ENCODE measurements around the gene CASD1.
A peak's percentile ranks its signal among the peaks of the same experiment; 100 is the strongest.

Gene CASD1

DNA sequence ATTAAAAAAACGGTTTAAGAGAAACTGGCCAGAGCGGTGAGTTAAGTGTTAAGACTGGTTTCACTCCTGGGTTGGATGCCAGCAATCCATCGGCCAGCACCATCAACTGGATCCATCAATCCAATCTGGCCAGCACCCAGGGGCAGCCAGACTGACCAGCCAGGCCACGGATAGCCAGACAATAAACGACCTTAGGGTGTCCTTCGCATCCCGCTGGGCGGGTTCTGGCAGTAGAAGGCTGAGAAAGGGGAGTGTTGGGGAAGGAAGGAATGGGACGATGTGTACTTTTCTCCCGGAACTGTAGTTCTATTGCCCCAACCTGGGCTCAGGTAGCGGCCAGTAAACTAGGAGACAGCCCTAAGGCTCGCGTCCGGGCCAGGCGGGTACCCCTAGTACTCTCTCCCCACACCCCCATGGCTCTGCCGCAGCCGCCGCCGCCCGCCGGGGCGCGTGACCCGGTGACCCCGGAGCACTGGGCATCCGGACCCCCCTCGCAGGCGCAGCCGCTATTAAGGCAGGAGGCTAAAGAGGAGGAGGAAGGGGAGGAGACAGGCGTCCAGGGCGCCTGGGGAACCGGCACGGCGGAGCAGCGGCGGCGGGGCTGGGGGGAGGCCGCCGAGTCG, at the start of gene CASD1:
Gene CASD1, plus strand, starts transcription at position 546 of the 623 bp plus-strand sequence. CDS start 276 bp downstream, outside the sequence.
- DNase-seq, result peak; percentile 60

DNA sequence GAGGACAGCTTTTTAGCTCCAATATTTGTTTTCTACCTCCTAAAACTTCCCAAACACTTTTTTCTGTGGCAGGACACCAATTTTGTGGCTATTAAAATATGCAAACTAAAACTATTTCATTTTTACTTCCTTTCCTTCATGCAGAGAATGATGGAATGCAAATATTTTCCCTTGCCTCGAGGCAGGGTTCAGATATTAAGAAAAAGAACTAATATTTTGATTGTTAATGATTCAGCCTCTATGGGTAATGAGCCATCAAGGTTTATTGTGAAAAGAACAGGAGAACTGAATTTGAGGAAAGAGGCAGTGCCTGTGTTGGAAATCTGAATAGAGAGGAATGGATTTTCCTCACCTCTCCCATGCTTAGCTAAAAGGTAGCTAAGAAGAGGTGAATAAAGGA, 43.1 kb upstream of the CASD1 start:
- DNase-seq, result no peak

DNA sequence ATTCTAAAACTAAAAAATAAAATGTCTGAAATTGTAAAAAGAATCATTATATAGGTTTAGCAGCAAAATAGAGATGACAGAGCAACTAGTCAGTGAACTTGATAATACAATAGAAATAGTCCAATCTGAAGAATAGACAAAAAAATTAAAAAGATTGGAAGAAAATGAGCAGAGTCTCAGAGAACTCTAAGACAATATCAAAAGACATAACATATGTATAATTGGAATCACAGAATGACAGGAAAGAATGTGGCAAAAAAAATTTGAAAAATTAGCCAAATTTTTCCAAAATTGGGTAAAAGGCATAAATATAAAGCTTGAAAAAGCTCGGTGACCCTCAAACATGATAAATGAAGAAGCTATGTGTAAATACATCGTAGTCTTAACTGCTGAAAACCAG, 38.0 kb upstream of the CASD1 start:
- no peak for DNase-seq

DNA sequence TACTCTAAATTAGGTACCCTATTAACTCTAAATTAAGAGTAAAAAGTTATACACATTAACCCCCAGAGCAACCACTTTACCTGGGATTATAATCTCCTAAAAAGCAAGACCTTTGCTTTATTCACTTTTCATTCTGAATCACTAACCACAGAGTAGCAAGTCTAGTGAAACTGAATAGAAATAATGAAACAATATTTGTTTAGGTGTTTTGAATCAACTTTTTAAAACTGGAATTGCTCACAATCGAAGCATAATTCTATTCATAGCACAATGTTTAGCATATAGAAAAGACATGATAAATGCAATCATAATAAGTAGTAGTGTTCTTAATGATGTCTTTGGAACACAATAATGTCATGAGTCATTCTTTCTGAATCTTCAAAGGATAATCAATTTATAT, 37.0 kb upstream of the CASD1 start:
- no peak for DNase-seq

DNA sequence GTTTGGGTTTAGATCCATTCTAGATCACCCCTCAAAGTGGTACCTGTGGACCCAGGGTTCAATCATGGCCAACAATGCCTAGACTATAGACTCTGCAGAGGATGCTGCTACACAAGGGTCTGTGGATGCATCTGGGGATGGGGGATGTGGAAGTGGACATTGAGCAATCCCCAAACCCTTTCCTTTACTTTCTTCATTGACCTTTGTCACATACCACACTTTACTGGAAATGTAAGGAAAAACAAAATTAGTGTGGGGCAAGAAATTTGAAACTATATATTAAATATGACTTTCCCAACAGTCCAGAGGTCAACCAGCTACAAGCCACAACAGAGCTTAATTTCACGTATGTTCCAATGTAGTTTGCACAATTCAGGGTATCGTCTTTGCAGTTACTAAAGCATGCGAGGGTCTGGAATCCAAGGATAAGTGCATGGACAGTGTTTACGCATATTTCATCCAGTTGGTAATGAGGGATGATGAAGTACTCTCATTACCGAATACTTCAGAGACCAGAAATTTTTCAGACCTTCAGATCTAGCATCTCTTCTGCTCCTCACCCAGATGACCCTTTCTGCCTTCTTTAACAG, 33.3 kb upstream of the CASD1 start:
- DNase-seq, result no peak

DNA sequence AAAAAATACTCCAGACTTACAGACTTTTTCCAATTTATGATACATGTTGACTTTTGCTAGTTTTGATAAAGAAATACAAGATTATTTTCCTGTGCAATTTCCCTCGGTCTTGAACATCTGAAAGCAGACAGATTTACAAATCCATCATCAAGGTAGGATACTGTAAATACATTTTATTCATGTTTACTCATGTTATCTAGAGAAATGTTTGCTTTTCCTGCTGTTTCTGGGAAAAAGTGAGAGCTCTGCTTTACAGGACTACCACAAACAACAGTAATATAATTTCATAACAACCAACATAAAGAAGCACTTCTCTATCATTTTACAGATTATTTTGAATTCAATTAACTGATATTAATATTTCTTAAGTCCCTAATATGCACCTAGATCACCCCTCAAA, 31.7 kb upstream of the CASD1 start:
- no peak for DNase-seq

DNA sequence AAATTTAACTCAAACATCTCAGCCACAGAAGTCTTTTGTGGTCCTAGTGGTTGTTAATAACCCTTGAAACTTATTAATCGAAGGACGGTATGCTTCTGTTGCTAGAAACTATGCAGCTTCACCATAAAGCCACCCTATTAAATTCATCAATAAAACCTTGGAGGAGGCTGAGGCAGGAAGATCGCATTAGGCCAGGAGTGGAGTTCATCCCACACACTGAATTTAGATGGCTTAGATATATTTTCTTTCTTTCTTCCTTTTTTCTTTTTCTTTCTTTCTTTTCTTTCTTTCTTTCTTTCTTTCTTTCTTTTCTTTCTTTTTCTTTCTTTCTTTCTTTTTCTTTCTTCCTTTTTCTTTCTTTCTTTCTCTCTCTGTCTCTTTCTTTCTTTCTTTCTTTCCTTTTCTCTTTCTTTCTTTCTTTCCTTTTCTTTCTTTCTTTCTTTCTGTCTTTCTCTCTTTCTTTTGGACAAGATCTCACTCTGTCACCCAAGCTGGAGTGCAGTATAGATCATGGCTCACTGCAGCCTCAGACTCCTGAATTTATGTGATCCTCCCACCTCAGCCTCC, 30.9 kb upstream of the CASD1 start:
- DNase-seq, result no peak

DNA sequence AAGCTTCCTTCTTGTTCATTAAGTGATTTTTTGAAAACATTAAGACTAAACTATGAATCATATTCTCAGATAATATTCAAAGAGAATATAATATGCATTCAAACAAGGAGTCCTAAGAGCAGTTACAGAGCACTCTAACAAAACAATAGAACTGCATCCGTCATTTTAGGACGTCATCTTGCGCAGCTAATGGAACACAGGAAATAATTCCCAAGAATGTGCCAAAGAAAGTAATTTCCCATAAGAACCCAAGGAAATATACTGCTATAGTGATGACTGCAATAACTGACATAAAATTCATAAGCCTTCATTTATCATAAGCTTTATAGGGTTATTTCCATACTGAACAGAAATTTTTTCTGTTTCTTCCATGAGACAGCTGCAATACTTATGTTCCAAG, 28.3 kb upstream of the CASD1 start:
- DNase-seq, result no peak

DNA sequence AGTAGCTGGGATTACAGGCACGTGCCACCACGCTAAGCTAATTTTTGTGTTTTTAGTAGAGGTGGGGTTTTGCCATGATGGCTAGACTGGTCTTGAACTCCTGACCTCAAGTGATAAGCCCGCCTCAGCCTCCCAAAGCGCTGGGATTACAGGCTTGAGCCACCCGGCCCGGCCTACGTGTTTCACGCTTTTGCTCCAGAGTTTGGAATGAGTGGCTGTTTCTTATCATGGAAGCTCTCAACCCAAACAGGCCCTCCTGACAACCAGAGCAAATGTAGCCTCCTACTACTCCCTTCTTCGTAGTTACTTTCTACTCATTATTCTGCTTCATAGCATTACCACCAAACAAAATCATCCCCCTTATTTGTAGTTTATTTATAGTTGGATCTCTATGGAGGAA, 26.8 kb upstream of the CASD1 start:
- DNase-seq, result no peak

DNA sequence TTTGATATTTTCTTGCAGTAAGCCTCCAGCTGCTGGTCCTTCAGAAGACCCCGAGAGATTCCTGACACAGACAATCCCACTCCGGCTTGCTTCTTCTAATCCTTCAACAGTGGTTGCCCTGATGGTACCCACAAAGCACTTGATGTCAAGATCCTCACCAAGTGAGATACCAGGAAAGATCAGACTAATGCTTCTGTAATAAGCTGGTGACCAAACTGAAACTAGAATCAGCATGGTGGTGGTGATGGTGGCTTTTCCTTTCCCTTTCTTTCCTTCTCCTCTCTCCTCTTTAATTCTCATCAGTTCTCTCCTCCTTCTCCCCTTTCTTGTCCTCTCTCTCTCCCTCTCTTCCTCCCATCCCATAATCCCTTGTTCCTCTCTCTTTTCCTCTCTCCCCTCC, 25.8 kb upstream of the CASD1 start:
- no peak for DNase-seq

DNA sequence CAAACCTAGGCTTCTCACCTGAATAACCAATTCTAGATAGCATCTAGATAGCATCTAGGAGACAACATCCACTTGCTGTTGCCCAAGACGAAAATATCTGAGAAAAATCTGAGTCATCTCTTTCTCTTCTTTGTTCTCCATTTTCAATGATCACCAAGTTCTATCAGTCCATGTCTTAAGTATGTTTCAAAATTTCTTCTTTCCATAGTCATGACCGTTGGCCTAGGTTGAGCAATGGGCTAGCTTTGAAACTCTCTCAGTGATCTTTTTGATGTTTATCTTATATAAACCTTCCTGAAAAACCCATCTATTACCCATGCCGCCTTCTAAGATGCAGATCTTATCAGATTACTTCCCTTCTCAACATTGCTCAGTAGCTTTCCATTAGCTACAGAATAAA, 23.4 kb upstream of the CASD1 start:
- DNase-seq, result no peak

DNA sequence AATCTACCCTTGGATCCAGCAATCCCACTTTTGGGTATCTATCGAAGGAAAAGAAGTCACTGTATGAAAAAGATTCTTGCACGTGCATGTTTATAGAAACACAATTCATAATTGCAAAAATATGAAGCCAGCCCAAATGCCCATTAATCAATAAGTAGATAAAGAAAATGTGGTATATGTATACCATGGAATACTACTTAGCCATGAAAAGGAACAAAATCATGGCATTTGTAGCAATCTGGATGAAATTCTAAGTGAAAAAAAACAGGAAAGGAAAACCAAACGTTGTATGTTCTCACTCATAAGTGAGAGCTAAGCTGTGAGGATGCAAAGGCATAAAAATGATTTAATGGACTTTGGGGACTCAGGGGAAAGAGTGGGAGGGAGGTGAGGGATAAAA, 18.2 kb upstream of the CASD1 start:
- DNase-seq, result no peak

DNA sequence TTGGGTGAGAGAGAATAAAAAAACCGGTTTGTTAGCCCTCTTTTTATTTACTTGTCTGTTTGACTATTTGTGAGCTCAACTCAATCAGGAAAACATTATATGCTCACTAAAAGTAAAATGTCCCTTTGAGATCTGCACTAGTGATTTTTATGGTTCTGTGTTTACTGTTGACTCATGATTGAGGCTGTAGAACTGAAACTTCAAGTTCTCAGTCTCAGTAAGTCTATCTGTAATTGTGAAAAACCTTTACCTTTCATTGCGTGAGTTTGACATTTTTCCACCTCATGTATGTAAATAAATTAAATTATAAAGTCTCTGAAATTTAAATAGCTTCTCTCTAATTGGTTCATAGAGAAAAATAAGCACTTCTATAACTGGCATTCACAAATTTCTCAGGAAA, 17.0 kb upstream of the CASD1 start:
- no peak for DNase-seq

DNA sequence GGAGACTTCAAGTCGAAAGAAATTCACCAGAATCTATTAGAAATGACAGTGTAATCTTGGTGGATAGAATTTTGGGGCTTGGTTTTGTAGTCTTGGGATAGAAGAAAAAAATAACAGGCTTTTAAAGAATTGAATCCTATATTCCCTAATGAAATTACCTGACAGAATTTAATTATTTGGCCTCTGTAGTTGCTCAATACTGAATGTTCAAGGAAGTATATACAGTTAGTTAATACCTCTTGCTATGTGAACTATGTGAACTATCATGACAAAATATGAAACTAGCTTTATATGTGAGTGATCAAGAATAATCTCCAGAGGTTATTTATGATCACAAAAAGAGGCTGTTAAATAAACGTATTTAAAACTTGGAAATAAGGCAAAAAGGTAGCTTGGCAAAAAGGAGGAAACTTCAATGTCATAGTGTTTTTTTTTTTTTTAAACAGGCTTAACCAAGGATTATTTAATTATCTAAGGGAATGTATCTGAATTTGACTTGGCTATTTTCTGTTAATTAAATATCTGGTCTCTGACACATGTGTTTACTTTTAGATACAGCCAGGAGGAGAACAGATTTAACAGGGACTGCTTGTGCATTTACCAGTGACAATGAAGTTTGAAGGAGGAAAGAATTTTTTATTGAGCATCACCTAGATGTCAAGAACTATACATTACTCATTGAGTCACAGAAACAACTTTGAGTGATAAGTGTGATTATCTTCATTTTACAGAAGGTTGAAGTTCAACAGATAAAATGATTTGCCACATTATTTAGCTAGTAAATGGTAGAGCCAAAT, 11.5 kb upstream of the CASD1 start:
- no peak for DNase-seq

DNA sequence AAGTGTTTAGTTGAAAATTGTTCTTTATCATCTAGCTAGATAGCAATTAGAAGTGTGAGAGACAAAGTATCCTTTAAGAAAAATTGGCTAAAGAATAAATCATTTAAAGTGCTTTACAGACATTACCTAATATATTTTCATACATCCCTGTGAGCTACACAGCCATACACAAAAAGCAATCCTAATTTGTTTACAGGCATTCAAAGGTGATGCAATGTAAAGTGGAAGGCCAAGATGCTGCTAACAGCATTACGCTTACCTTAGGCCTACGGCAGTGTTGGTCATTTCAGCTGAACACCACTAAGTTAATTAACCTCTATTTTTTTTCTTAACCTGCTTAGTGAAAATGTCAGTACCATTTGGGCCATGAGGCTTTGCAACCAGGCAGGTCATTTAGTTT, 10.7 kb upstream of the CASD1 start:
- DNase-seq, result no peak

DNA sequence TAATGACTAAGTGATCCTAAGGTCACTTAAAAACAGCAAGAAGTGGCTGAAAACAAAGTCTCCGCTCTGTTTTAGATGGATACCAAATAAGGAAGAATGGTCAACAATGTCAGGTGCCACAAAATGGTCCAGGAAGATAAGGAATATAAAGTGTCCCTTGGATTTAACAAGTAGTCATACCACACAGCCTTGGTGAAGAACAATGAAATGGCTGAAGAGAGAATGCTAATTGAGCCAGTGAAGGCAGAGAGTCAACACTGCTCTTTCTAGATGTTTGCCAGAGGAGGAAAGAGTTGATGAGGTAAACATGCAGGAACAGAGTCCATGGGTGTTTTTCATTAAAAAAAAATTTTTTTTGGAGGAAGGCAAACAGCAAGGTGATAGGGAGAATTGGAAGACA, 2.1 kb upstream of the CASD1 start:
- no peak for DNase-seq

DNA sequence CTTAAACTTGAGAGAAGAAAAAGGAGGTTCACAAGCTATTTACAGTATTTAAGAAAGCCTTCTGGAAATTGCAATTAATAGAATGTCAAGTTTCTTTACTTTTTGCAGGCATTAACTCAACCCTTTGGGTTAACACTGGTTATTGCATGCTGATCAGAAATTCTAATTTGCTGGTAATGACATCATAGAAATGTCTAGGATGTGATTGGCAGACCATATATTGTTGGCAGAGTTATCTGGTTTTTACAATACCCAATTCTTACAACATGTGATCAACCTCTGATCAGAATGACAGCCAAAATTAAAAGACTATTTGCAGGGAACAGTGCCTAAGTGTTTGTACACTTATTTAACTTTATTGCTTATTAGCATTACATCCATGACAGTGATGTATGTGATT, 1.6 kb upstream of the CASD1 start:
- no peak for DNase-seq

DNA sequence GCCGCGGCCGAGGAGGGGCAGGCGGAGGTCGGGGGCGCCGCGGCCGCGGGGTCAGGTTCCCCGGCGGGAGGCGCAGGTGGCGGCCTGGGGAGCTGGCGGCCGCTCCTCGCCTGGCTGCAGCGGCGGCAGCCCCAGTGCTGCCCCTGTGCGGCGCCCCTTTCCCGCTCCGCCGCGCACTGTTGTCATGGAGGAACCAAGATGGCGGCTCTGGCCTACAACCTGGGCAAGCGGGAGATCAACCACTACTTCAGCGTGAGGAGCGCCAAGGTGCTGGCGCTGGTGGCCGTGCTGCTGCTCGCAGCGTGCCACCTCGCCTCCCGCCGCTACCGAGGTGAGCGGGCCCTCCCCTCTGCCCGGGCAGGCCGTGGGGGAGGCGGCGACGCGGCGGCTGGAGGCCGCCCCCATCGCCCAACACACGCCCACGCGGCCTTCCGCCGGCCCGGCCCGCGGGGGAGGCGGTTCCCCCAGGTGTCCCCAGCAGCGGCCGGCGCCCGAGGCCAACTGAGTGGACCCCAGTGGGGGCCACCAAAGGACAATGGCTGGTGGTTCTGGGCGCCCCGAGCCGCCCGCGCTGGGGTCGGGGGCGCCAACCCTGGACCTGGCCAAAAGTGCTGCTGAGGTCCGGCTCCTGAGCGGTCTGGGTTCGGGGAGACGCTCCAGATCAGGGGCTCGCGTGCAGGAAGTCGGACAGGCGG, 425 bp downstream of the CASD1 start:
- peak; percentile 68 for DNase-seq

DNA sequence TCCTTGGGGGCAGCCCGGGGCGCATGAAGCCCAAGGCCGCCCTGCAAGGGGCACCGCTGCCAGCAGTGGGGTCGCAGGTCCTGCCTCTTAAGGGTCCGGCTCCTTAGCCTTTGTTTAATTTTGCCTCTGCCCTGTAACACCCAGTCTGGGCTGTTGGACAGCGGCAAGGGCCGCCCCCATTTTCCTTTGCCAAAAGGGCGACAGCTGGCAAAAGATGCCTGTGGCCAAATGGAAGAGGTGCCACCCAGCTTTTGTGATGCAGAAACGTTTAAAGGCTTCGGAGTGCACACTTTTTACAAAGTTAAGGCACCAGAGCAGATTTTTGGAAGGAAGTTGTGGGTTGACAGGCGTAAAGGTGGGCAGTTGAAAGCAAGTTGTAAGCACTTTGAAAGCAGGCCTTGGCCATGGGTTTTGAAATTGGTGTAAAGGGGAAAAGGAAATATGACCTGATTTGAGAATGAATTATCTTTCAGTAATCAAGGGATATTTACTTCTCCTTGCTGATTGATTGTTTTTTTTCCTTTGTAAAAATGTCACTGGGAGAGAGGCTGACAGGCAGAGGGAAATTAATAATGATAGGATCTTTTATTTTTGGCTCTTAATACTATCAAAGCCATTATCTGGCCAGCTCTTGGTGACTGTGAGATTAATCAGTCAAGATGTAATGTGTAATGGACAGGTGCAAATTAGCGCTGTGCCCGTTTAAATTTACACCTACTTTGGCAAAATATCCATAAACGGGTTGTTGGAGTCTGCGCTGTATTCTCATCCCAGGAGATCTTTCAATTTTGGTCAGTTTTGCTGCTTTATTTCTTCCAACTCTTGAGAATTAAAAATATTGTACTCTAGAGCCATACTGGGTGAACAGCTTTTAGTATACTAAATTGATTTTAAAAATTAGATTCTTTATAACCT, 1.2 kb downstream of the CASD1 start:
- peak; percentile 63 for DNase-seq

DNA sequence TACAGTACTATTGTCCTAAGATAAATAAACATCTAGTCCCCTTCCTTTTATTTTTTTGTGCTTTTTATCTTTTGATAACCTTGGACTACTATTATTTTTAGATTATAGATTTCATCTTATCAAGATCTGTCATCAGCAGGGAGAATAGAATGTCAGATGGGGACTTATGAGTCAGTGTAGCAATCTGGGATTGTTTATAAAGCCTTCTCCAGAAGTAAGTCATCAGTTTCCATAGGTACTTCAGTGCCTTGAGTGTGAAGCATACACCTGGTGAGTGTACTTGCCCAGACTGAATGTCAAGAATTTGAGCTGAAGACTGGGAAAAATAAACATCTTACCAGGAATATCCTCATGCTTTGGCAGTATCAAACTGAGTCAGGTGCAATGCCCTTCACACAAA, 2.1 kb downstream of the CASD1 start:
- peak; percentile 32 for DNase-seq

DNA sequence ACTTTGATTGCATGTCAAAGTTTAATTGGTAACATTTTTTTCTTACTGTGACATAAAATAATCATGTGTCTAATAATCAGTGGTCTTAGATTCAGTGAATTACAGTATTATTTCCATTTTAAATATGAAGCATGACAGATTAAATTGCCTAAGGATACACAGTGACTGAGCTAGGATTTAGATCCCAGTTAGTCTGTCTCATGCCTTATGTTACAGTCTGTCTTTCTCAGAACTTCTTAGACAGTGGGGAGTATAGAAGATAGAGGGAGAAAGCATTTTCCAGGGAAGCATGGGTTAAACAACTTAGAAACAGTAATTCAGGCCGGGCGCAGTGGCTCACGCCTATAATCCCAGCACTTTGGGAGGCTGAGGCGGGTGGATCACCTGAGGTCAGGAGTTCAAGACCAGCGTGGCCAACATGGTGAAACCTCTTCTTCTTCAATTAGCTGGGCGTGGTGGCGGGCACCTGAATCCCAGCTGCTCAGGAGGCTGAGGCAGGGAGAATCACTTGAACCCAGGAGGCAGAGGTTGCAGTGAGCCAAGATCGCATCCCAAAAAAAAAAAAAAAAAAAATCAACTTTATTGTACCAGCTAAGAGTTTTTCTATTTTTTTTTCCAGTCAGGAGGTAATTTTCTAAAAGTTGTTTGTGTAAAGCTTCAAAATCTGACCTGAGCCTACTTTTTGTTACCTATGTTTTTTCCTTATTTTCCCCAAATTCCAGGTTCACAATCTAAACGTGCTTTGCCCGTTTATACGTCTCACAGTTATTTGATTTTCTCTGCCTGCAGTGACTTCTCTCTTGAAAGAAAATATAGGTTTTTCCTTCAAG, 3.3 kb downstream of the CASD1 start:
- DNase-seq, result no peak

DNA sequence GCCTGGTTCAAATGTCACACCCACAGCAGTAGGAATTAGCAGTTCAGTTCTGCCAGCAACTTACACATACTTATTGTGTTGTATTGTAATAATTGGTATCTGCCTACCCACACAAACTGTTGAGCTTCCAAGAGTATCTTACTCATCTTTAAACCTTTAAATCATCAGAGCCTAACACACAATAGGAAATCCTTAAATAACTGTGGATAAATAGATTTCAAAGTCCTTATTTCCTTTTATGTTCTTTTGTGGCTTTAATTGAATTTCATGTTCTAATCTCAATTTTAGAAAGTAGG, 3.9 kb downstream of the CASD1 start:
- no peak for DNase-seq

All from NCI-H1105 treated with DMSO at 0.1 percent for 48 hours (cell line).